HG02870 (cell line): ENCODE results near the gene WDR53.
"Not testable (repeated sequence)": the region's sequence is repeated elsewhere in the genome, so short reads cannot be mapped to it uniquely, and the experiment has no call there.

Experiments used
- ATAC-seq: cut with Tn5 transposase; IDR thresholded peaks from one replicate; pipeline ENCODE4 v1.9.1; 2021; ENCODE audit warnings: mild to moderate bottlenecking, moderate library complexity; ENCODE audit not compliant: unreplicated experiment

The WDR53 gene

DNA sequence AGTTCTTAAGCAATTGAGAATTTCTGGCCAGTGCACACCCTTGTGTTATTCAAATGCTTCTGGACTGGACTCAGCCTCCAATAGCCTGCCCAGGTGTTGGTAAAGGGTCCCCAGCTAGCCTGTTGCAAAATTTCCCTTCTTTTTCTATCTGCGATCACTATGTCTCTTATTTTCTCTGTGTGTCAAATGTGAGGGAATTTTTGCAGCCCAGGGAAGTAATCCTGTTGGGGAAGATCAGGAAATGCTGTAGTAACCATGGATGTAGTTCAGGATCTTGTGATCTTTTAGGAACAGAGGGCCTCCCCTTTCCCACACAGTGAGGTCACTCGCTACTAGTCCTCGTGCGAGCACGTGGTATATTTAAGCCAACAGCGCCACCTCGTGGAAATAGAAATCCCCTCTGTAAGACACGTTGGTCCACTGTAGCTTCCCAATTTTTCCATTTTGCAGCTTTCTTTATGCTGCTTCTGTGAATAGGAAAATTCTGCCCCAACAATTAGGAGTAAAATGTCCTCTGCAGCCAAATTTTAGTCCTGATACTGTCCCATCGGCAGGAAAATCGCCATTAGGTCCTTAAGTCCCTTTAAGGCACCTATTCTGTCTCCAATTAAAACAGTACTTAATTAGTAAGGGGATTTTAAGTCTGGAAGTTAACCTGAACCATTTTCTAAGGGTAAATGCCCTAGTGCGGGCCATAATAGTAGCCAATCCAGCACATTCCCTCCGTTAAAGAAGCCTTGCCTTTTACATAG, 49.2 kb downstream of the WDR53 start:
- ATAC-seq, result no peak

DNA sequence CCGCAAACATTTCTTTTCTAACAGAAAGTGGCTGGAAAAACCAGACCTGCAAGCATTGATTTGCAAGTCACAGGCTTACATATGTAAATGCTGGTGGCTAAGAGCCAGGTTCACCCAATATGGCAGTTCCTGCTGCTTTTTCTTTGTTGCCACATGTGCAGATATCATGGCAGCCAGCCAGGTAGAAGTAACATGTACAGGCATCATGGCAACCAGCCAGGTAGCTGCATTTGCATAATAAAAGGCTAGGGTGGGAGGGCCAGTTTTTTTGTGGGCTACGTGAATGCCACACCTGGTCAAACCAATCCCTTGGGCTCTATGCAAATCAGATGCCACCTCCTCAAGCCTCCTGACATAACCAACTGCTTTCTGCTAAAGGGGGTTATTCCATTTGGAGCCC, 50.4 kb downstream of the WDR53 start:
- no peak for ATAC-seq

DNA sequence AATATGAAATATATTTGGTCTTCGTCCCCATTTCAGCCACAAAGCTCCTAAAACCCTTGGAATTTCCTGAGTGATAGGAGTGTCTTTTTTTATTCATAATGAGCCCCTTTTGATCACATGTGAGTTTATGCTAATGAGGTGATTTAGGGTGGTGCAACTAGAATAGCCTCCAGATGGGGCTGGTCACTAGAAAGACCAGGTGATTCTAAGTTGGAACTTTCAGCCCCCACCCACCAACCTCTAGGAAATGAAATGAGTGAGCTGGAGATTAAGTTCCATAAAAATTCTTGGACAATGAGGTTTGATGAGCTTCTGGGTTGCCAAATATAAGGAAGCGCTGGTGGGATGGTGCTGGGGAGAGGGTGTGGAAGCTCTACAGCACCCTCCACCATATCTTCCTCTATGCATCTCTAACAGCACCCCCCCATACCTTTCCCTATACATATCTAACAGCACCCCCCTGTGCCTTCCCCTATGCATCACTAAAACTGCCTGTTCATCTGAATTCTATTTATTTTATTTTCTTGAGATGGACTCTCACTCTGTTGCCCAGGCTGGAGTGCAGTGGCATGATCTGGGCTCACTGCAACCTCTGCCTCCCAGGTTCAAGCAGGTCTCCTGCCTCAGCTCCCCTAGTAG, 51.1 kb downstream of the WDR53 start:
- ATAC-seq, result no peak

GRCh38 chr3:196514913-196515621, 53.3 kb downstream of the WDR53 start, which contains the start of gene SMCO1:
TSS of gene SMCO1 (minus strand) at chr3:196515346. CDS start at chr3:196515209, 137 bp downstream.
- ATAC-seq, result no peak

- no peak for ATAC-seq
These were observed 54.0 kb downstream of the WDR53 start for GRCh38 chr3:196514350-196514716.

DNA sequence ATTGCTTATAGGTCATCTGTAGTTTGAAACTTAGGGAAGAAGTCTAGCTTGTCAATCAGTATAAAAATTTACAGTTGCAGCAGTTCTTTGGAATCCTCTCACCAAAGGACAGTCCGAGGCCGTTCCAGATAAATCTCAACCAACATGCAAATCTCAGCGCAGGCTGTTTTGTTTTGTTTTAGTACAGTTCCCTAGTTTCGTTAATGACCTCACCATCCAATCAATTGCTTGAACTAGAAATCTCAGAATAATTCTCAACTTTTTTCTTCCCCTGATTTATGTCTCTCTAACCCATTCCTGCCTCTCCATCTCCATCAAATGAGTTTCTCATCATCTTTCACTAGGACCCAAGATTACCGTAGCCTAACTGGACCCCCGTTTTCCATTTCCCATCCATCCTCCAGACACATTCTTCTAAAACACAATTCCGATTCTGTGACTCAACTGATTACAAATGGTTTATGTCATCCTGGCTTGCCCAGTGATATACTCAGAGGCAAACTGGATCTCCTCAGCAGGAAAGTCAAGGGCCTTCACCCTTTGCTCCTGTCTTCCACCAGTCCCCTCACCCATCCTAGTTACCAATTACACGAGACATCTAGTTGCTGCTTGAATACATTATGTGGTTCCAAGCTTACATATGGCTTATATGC, 54.5 kb downstream of the WDR53 start:
- ATAC-seq, result no peak

DNA sequence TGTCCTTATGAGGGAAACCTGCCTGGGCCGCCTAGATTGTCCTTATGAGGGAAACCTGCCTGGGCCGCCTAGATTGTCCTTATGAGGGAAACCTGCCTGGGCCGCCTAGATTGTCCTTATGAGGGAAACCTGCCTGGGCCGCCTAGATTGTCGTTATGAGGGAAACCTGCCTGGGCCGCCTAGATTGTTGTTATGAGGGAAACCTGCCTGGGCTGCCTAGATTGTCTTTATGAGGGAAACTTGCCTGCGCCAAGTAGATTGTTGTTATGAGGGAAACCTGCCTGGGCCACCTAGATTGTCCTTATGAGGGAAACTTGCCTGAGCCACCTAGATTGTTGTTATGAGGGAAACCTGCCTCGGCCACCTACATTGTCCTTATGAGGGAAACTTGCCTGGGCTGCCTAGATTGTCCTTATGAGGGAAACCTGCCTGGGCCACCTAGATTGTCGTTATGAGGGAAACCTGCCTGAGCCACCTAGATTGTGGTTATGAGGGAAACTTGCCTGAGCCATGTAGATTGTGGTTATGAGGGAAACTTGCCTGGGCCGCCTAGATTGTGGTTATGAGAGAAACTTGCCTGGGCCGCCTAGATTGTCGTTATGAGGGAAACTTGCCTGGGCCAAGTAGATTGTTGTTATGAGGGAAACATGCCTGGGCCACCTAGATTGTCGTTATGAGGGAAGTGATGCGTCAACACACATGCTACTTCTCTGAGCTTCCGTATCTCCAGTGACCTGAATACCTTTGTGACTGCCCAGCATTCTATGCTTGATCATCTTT, 56.5 kb downstream of the WDR53 start:
- not testable (repeated sequence) for ATAC-seq

- not testable (repeated sequence) for ATAC-seq
These were observed 57.2 kb downstream of the WDR53 start for GRCh38 chr3:196511108-196511507.

DNA sequence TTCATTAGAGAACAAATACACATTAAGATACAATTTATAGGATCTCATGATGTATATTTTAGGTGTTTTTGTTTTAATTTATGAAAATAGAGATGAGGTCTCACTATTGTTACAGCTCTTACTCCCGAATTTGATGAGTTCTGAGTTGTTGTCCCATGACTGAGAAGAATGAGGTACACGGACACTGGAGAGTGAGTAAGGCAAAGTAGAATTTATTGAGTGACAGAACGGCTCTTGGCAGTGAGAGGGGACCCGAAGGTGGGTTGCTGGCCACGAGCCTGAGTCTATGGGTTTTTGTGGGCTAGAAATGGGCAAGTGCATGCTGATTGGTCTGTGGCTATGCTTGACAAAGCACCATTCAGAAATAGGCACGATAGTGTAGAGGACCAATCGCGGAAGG, 61.7 kb downstream of the WDR53 start:
- ATAC-seq, result no peak

GRCh38 chr3:196504556-196504955, 63.8 kb downstream of the WDR53 start:
- no peak for ATAC-seq
